Natural killer cell (primary cell): Measurements from ENCODE around the gene VKORC1. TPM values are rescaled to one million over a fixed set of nuclear protein-coding genes. Genes with fewer than 3 reads are reported as not detected.

Experiments
- ATAC-seq, 3 donors: fragments of 150-1000 bp in 2 of 3; fragments of 200-7000 bp in 1 of 3; cut with Tn5 transposase; 1 replicate in 1 of 3; 2 replicates in 2 of 3; pipeline ENCODE4 v1.10.0; 2021; ENCODE audit warnings: mild to moderate bottlenecking in 2 of 3, moderate library complexity in 2 of 3
- DNase-seq, 2 donors: peaks; one replicate each; pipeline versions ENCODE4 v3.0.0 to v3.0.0-alpha.2; 2013 to 2021; ENCODE audit warnings: mixed read lengths in 1 of 2
- H3K27ac ChIP-seq: one replicate; pipeline ENCODE4 v1.5.1; 2013; ENCODE audit warnings: mild to moderate bottlenecking, low read length
- H3K27me3 ChIP-seq: one replicate; pipeline ENCODE4 v1.6.1; 2013; ENCODE audit warnings: low read length; ENCODE audit not compliant: control insufficient read depth, insufficient read depth
- H3K36me3 ChIP-seq: one replicate; pipeline ENCODE4 v1.6.1; 2013; ENCODE audit warnings: low read length; ENCODE audit not compliant: control insufficient read depth, insufficient read depth
- H3K4me1 ChIP-seq: one replicate; pipeline ENCODE4 v1.6.1; 2013; ENCODE audit warnings: low read length; ENCODE audit not compliant: control insufficient read depth, insufficient read depth
- H3K4me3 ChIP-seq: one replicate; pipeline ENCODE4 v1.5.1; 2013; ENCODE audit warnings: low read length
- H3K9me3 ChIP-seq: one replicate; pipeline ENCODE4 v1.6.1; 2013; ENCODE audit warnings: low read length; ENCODE audit not compliant: control insufficient read depth, insufficient read depth
- H3K27ac Mint-ChIP-seq, 2 donors: one replicate each; pipeline ENCODE4 v1.8.0; 2022; ENCODE audit warnings: mild to moderate bottlenecking in 2 of 2, mixed read lengths in 2 of 2, moderate library complexity in 1 of 2
- H3K27me3 Mint-ChIP-seq, 2 donors: one replicate each; pipeline ENCODE4 v1.8.0; 2022; ENCODE audit warnings: low read depth in 2 of 2, mixed read lengths in 2 of 2
- H3K36me3 Mint-ChIP-seq: one replicate; pipeline ENCODE4 v1.8.0; 2022; ENCODE audit warnings: mixed read lengths
- H3K4me1 Mint-ChIP-seq, 2 donors: one replicate each; pipeline ENCODE4 v1.8.0; 2022; ENCODE audit warnings: mixed read lengths in 2 of 2
- H3K4me3 Mint-ChIP-seq: one replicate; pipeline ENCODE4 v1.8.0; 2022; ENCODE audit warnings: mild to moderate bottlenecking, moderate library complexity, mixed read lengths
- H3K9me3 Mint-ChIP-seq, 2 donors: one replicate each; pipeline ENCODE4 v1.8.0; 2022; ENCODE audit warnings: mixed read lengths in 2 of 2
- WGBS: methylation state at CpG from one replicate; pipeline ENCODE4 v1.1.7; 2013; ENCODE audit warnings: missing lambda C conversion rate; ENCODE audit not compliant: insufficient coverage; 5-methylcytosine and 5-hydroxymethylcytosine counted together
- intact Hi-C: fragments of 100-400 bp; cut with micrococcal nuclease; formaldehyde crosslinking; loops from one replicate; pipeline ENCODE4 v1.14.2; 2022
- total RNA-seq, 4 donors: library from RNA; stranded (reverse); fragments of 120-200 nt in 1 of 4; gene quantifications; one replicate each; pipeline versions ENCODE4 v1.2.3 to v1.2.4, GENCODE V29; 2013 to 2022
- TF ChIP-seq, protein P1 (sequence below): fragments of 200-600 bp; IDR thresholded peaks from one replicate; pipeline ENCODE4 v1.8.0; 2022; ENCODE audit warnings: antibody characterized with exemption

Gene VKORC1
- total RNA-seq, 3 donors from 2014 or later (not counting 1 experiment from before 2014, with no cell fraction given) = 35.9 to 42.1 (median 41.8) TPM

DNA sequence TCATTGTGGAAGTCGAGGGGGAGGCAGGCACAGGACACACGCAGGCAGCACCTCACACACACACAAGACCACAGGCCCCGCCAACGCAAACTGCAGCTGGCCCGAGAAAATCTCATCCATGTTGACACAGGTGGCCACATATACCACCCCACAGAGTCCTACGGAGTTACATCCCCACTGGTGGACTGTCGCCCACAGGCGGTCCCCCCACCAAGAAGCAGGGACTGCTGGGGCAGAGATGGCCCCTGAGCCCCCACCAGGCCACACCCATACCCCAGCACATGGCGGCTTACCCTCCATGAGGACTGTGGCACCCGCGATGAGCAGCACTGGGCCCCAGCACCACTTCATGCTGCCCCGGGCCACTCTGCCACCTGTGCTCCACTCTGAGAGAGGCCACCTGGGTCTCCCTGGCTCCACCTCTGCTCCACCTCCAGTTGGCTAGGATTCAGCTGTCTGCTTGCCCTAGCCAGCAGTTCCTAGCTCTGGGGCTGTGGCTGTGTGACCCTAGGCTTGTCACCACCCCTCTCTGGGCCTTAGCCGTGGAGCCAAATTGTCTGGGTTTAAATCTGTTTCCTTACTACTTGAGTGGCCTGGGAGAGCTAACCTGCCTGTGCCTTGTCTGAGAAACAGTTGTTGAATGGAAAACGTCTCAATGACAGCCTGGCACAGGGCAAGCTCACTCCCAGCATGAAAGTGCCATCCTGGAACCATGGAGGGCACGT is 6.0 kb downstream of the VKORC1 start, which contains the start of gene PRSS53:
Gene PRSS53, minus strand, starts transcription at position 485 of the 725 bp plus-strand sequence. Its CDS starts 134 bp downstream, at position 351.
- intact Hi-C loops = no loop called here

GRCh38 chr16:31087971-31088370 is 6.6 kb downstream of the VKORC1 start:
- H3K4me3 Mint-ChIP-seq = no peak overlapping the region
- no peaks in the 10 kb centered on the region for H3K9me3 Mint-ChIP-seq
- H3K36me3 ChIP-seq = peaks cover 41% of the 10 kb centered on the region
- ATAC-seq = no peak
- H3K27me3 Mint-ChIP-seq = no peaks in the 10 kb centered on the region
- H3K4me3 ChIP-seq = no peak overlapping the region
- H3K36me3 Mint-ChIP-seq = no peaks in the 10 kb centered on the region
- TF ChIP-seq, protein P1, sequence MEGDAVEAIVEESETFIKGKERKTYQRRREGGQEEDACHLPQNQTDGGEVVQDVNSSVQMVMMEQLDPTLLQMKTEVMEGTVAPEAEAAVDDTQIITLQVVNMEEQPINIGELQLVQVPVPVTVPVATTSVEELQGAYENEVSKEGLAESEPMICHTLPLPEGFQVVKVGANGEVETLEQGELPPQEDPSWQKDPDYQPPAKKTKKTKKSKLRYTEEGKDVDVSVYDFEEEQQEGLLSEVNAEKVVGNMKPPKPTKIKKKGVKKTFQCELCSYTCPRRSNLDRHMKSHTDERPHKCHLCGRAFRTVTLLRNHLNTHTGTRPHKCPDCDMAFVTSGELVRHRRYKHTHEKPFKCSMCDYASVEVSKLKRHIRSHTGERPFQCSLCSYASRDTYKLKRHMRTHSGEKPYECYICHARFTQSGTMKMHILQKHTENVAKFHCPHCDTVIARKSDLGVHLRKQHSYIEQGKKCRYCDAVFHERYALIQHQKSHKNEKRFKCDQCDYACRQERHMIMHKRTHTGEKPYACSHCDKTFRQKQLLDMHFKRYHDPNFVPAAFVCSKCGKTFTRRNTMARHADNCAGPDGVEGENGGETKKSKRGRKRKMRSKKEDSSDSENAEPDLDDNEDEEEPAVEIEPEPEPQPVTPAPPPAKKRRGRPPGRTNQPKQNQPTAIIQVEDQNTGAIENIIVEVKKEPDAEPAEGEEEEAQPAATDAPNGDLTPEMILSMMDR = no peak
- no peak overlapping the region for H3K27ac Mint-ChIP-seq
- no peaks in the 10 kb centered on the region for H3K4me1 ChIP-seq
- intact Hi-C loops = no loop called here
- H3K27ac ChIP-seq = no peak overlapping the region
- no peaks in the 10 kb centered on the region for H3K27me3 ChIP-seq
- peaks cover 0 to 12% of the 10 kb centered on the region in 2 donors for H3K4me1 Mint-ChIP-seq
- WGBS = 93% methylated on average over 4 of the region's 5 CpGs
- no peaks in the 10 kb centered on the region for H3K9me3 ChIP-seq
- DNase-seq = no peak

More for the DNA sequence above, 6.0 kb downstream of the VKORC1 start, which contains the start of gene PRSS53:
- H3K4me1 Mint-ChIP-seq = peaks cover 0 to 12% of the 10 kb centered on the region in 2 donors
- H3K36me3 Mint-ChIP-seq = no peaks in the 10 kb centered on the region
- 92% methylated on average over 15 of the region's 15 CpGs for WGBS
- Histone ChIP-seq H3K4me1 (peaks cover 5% of the 10 kb centered on the region), H3K9me3 (no peaks in the 10 kb centered on the region), H3K36me3 (peaks cover 37% of the 10 kb centered on the region), H3K27me3 (no peaks in the 10 kb centered on the region), H3K4me3 (no peak within 1 kb of the TSS), H3K27ac (no peak within 1 kb of the TSS)
- TF ChIP-seq, protein P1 = no peak
- H3K27ac Mint-ChIP-seq = no peak within 1 kb of the TSS
- no peak for ATAC-seq
- H3K4me3 Mint-ChIP-seq = no peak within 1 kb of the TSS
- H3K27me3 Mint-ChIP-seq = no peaks in the 10 kb centered on the region
- DNase-seq = no peak
- H3K9me3 Mint-ChIP-seq = no peaks in the 10 kb centered on the region

DNA sequence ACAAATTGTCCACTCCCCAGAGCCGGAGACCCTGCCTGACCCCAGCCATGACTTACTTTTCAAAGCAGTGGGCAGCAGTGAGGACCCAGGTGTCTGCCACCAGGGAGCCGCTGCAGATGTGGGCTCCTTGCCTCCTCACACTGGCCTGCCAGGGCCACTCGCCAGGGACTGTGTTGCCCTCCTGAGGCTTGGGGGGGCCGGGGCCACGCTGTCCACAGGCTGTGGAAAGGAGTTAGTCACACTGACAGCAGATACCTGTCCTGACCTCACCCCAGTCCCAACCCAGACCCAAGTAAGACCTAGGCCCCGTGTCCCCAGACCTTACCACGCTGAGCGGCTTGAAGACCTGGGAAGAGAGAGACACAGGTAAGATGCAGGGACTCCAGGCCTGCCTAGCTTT is 7.1 kb downstream of the VKORC1 start:
- H3K4me3 ChIP-seq = no peak overlapping the region
- peaks cover under 1 to 12% of the 10 kb centered on the region in 2 donors for H3K4me1 Mint-ChIP-seq
- intact Hi-C loops = no loop called here
- no peaks in the 10 kb centered on the region for H3K27me3 ChIP-seq
- 92% methylated on average over 8 of the region's 8 CpGs for WGBS
- no peaks in the 10 kb centered on the region for H3K36me3 Mint-ChIP-seq
- no peaks in the 10 kb centered on the region for H3K27me3 Mint-ChIP-seq
- no peak overlapping the region for H3K27ac Mint-ChIP-seq
- no peaks in the 10 kb centered on the region for H3K9me3 ChIP-seq
- ATAC-seq = no peak
- H3K4me3 Mint-ChIP-seq = no peak overlapping the region
- no peak overlapping the region for H3K27ac ChIP-seq
- TF ChIP-seq, protein P1 = no peak
- H3K9me3 Mint-ChIP-seq = no peaks in the 10 kb centered on the region
- H3K4me1 ChIP-seq = no peaks in the 10 kb centered on the region
- H3K36me3 ChIP-seq = peaks cover 46% of the 10 kb centered on the region
- DNase-seq = no peak

- intact Hi-C loops = no loop called here
- ATAC-seq = no peak
- Mint-ChIP-seq H3K27me3 (no peaks in the 10 kb centered on the region), H3K4me3 (no peak overlapping the region), H3K27ac (no peak overlapping the region), H3K36me3 (no peaks in the 10 kb centered on the region), H3K4me1 (peaks cover 6 to 21% of the 10 kb centered on the region in 2 donors), H3K9me3 (no peaks in the 10 kb centered on the region)
- H3K36me3 ChIP-seq = peaks cover 49% of the 10 kb centered on the region
- no peaks in the 10 kb centered on the region for H3K27me3 ChIP-seq
- peaks cover 6% of the 10 kb centered on the region for H3K4me1 ChIP-seq
- H3K27ac ChIP-seq = no peak overlapping the region
- WGBS = 92% methylated on average over 6 of the region's 6 CpGs
- H3K4me3 ChIP-seq = no peak overlapping the region
- TF ChIP-seq, protein P1 = no peak
- no peak for DNase-seq
- H3K9me3 ChIP-seq = no peaks in the 10 kb centered on the region
These were observed 8.0 kb downstream of the VKORC1 start for GRCh38 chr16:31086629-31086906.
